PFSK-1 (cell line): ENCODE data around the gene CYP2J2.

Experiments used
- FOXP2 ChIP-seq: optimal IDR thresholded peaks from 2 replicates; pipeline ENCODE3; 2011; ENCODE audit warnings: borderline replicate concordance, control low read depth, inconsistent platforms; ENCODE audit not compliant: insufficient read depth; ENCODE audit errors: extremely low read length, extremely low read depth
- POLR2AphosphoS5 ChIP-seq: IDR thresholded peaks from 2 replicates; pipeline ENCODE4 v1.6.1; 2012; ENCODE audit warnings: low read depth, mild to moderate bottlenecking, control low read depth, low read length, moderate library complexity
- SIN3A ChIP-seq: IDR thresholded peaks from 2 replicates; pipeline ENCODE4 v1.6.1; 2012; ENCODE audit warnings: mild to moderate bottlenecking, low read length, moderate library complexity, borderline replicate concordance; ENCODE audit not compliant: insufficient read depth
- TAF1 ChIP-seq: IDR thresholded peaks from 2 replicates; pipeline ENCODE4 v1.6.1; 2012; ENCODE audit warnings: low read length, control low read depth, borderline replicate concordance; ENCODE audit not compliant: insufficient read depth
- TF ChIP-seq, protein P1 (sequence below), 2 experiments: IDR thresholded peaks; 2 replicates each; pipeline versions ENCODE4 v1.6.1 to v1.8.0; 2011 to 2012; ENCODE audit warnings: low read depth in 2 of 2, low read length in 2 of 2, control low read depth in 1 of 2, inconsistent platforms in 1 of 2, mild to moderate bottlenecking in 1 of 2, moderate library complexity in 1 of 2; ENCODE audit not compliant: insufficient read depth in 1 of 2

Gene CYP2J2

GRCh38 chr1:59879996-59880505 lies 46.5 kb downstream of the CYP2J2 start:
- TF ChIP-seq FOXP2: no peak
- TF ChIP-seq POLR2AphosphoS5: no peak
- TF ChIP-seq TAF1: no peak
- TF ChIP-seq, protein P1, sequence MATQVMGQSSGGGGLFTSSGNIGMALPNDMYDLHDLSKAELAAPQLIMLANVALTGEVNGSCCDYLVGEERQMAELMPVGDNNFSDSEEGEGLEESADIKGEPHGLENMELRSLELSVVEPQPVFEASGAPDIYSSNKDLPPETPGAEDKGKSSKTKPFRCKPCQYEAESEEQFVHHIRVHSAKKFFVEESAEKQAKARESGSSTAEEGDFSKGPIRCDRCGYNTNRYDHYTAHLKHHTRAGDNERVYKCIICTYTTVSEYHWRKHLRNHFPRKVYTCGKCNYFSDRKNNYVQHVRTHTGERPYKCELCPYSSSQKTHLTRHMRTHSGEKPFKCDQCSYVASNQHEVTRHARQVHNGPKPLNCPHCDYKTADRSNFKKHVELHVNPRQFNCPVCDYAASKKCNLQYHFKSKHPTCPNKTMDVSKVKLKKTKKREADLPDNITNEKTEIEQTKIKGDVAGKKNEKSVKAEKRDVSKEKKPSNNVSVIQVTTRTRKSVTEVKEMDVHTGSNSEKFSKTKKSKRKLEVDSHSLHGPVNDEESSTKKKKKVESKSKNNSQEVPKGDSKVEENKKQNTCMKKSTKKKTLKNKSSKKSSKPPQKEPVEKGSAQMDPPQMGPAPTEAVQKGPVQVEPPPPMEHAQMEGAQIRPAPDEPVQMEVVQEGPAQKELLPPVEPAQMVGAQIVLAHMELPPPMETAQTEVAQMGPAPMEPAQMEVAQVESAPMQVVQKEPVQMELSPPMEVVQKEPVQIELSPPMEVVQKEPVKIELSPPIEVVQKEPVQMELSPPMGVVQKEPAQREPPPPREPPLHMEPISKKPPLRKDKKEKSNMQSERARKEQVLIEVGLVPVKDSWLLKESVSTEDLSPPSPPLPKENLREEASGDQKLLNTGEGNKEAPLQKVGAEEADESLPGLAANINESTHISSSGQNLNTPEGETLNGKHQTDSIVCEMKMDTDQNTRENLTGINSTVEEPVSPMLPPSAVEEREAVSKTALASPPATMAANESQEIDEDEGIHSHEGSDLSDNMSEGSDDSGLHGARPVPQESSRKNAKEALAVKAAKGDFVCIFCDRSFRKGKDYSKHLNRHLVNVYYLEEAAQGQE (IDR thresholded peaks at IDR 0.05; ENCODE audit: insufficient read depth in 1 of 2, low read depth in 2 of 2, low read length in 2 of 2): no peak
- no peak for TF ChIP-seq SIN3A

- TF ChIP-seq, protein P1 (IDR thresholded peaks at IDR 0.05; ENCODE audit: insufficient read depth in 1 of 2, low read depth in 2 of 2, low read length in 2 of 2): no peak
- TF ChIP-seq FOXP2 (no peak), SIN3A (no peak), TAF1 (no peak), POLR2AphosphoS5 (no peak)
These were observed 47.0 kb downstream of the CYP2J2 start for GRCh38 chr1:59879574-59879973.

- no peak for TF ChIP-seq POLR2AphosphoS5
- TF ChIP-seq TAF1: no peak
- TF ChIP-seq SIN3A: no peak
- TF ChIP-seq, protein P1 (IDR thresholded peaks at IDR 0.05; ENCODE audit: insufficient read depth in 1 of 2, low read depth in 2 of 2, low read length in 2 of 2): no peak
- TF ChIP-seq FOXP2: no peak
These were observed 48.2 kb downstream of the CYP2J2 start for GRCh38 chr1:59878370-59878769.

DNA sequence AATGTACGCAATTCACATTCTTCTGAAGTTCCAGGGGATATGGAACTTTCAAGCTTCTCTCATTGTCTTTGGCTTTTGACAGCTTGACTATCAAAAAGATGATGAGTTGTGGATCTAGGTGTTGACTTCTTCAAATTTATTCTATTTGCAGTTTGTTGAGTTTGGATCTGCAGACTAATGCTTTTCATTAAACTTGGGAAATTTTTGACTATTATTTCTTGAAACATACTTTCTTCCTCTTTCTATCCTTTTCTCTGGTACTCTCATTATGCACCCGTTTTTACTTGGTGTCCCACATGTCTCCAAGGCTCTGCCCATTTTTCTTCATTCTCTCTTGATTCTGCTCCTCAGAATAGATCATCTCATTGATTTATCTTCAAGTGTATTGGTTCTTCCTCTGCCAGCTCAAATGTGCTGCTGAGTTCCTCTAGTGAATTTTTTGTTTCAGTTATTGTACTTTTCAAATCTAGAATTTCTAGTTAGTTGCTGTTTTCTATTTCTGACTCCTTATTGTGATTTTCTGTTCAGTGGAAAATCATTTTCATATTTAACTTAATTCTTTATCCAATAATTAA lies 49.4 kb downstream of the CYP2J2 start:
- TF ChIP-seq SIN3A (no peak), TAF1 (no peak), FOXP2 (no peak), POLR2AphosphoS5 (no peak)
- TF ChIP-seq, protein P1 (IDR thresholded peaks at IDR 0.05; ENCODE audit: insufficient read depth in 1 of 2, low read depth in 2 of 2, low read length in 2 of 2): no peak
